Kidney epithelial cell (primary cell): ENCODE measurements around the gene ENTPD6. TPM values are rescaled to one million over a fixed set of nuclear protein-coding genes. Genes with fewer than 3 reads are reported as not detected.

Experiments used
- DNase-seq: peaks from one replicate; pipeline ENCODE4 v3.0.0-alpha.2; 2010; ENCODE audit warnings: low read depth
- H3K27me3 ChIP-seq: 2 replicates; pipeline ENCODE4 v1.6.0; 2011; ENCODE audit warnings: low read length; ENCODE audit not compliant: control insufficient read depth, insufficient read depth
- H3K36me3 ChIP-seq: 2 replicates; pipeline ENCODE4 v1.5.1; 2011; ENCODE audit warnings: low read length; ENCODE audit not compliant: control insufficient read depth, insufficient read depth
- H3K4me3 ChIP-seq: 2 replicates; pipeline ENCODE4 v1.5.1; 2011; ENCODE audit warnings: low read depth, mild to moderate bottlenecking, control low read depth, low read length
- total RNA-seq: library from RNA; depleted of rRNA; stranded (reverse); fragments of >200 nt; gene quantifications from 2 replicates; pipeline ENCODE4 v1.2.3, GENCODE V29; 2015
- TF ChIP-seq, protein P1 (sequence below): IDR thresholded peaks from 2 replicates; pipeline ENCODE4 v1.5.1; 2011; ENCODE audit warnings: mild to moderate bottlenecking, moderate library complexity, low read length, control low read depth, inconsistent platforms; ENCODE audit not compliant: insufficient read depth, poor library complexity, severe bottlenecking

Gene ENTPD6
- total RNA-seq, 1 donor from 2014 or later = 80.1 TPM

DNA sequence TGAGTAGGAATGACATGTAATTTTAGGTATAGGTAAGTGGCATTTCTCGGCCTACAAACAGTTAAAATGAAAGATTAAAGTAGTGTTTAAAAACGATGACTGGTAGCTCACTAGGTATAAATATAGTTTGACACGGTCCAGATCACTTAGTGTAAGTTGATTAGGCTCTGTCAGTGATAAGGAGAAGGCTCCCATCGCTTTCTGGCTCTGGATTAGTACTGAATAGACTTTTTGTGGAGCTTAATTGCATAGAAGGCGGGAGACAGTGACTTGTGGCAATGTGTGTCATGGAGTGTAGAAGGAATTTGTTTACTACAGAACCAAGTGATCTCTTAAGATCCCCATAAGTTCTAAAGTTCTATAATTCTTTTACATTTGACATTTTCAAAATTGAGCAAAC is 59.1 kb downstream of the ENTPD6 start:
- Histone ChIP-seq H3K4me3 (no peak overlapping the region), H3K27me3 (no peaks in the 10 kb centered on the region), H3K36me3 (no peaks in the 10 kb centered on the region)
- no peak for DNase-seq
- TF ChIP-seq, protein P1, sequence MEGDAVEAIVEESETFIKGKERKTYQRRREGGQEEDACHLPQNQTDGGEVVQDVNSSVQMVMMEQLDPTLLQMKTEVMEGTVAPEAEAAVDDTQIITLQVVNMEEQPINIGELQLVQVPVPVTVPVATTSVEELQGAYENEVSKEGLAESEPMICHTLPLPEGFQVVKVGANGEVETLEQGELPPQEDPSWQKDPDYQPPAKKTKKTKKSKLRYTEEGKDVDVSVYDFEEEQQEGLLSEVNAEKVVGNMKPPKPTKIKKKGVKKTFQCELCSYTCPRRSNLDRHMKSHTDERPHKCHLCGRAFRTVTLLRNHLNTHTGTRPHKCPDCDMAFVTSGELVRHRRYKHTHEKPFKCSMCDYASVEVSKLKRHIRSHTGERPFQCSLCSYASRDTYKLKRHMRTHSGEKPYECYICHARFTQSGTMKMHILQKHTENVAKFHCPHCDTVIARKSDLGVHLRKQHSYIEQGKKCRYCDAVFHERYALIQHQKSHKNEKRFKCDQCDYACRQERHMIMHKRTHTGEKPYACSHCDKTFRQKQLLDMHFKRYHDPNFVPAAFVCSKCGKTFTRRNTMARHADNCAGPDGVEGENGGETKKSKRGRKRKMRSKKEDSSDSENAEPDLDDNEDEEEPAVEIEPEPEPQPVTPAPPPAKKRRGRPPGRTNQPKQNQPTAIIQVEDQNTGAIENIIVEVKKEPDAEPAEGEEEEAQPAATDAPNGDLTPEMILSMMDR = no peak

DNA sequence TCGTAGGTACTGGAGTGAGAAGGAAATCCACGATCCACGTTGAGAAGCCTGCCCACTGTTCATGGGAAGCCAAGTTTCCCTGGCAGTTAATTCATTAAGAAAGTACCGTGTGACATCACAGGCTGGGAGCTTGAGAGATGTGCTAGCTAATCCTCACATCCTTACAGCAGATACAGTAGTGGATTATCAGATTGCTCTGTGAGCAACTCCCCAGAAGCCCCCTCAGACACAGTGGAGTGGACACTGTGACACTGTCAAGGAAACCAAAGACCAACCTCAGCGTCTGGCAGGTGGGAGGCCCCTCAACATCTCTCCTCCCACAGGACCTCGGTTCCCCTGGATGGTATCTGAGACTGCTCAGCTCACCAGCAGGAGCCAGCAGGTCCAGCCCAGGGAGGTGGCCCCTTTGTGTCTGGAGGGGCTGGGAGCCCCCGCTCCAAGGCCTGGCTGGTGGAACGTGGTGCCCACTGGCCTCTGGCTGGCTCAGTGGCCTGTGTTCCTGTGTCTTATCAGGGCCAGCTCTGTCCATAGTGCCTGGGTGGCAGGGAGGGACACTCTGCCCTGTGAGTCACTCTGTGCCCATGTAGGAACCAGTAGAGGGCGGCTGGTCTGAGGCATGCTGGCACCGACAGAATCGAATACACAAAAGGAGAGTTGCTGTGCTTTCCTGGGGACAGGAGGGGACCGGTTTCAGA is 59.6 kb downstream of the ENTPD6 start:
- TF ChIP-seq, protein P1 = peak; percentile 23
- no peak for DNase-seq
- Histone ChIP-seq H3K4me3 (no peak overlapping the region), H3K36me3 (no peaks in the 10 kb centered on the region), H3K27me3 (no peaks in the 10 kb centered on the region)

DNA sequence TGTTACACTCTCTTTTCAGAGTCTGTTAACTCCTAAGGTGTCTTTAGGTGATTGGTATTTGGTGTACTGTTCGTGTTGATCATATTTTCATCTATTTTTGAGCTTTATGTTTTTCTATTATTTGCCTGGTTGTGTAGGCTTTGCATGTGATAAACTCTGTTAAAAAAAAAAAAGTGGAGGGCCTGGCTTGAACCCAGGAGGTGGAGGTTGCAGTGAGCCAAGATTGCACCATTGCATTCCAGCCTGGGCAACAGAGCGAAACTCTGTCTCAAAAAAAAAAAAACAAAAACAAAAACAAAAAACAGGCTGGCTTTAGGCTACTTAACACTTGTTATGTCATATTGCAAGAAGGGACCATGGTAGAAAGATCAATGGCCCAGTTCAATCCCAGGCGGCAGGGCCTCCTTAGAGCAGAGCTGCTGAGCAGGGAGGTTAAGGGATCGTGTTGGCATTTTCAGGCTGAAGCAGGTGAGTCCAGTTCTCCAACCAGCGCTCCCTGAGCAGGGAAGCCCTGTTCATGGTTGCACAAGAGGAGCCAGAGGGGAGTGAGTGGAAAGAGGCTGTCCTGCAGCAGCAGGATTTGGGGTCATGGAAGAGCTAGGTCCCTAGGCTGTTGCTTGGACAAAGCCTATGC is 60.8 kb downstream of the ENTPD6 start:
- Histone ChIP-seq H3K4me3 (no peak overlapping the region), H3K27me3 (no peaks in the 10 kb centered on the region), H3K36me3 (peaks cover 1% of the 10 kb centered on the region)
- DNase-seq = no peak
- TF ChIP-seq, protein P1 = no peak

DNA sequence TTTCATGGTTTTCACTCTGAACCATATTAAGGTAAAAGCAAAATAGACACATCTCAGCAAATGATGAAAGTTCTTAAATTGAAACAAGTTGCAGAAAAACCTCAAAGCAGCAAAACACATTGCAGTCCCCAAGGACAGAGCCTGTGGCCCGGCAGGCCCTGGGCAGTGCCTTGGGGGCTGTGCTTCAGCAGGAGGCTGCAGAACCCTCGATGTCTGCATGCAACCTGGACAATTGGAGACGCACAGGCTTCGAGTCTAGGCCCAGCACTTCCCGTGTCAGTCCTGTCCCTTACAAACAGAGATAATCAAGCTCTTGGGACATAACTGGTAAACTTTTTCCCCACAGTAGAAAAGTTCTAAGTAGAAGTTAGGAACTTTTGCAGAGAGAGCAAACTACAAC is 61.6 kb downstream of the ENTPD6 start:
- Histone ChIP-seq H3K27me3 (no peaks in the 10 kb centered on the region), H3K36me3 (peaks cover 1% of the 10 kb centered on the region), H3K4me3 (no peak overlapping the region)
- no peak for DNase-seq
- TF ChIP-seq, protein P1 = no peak

DNA sequence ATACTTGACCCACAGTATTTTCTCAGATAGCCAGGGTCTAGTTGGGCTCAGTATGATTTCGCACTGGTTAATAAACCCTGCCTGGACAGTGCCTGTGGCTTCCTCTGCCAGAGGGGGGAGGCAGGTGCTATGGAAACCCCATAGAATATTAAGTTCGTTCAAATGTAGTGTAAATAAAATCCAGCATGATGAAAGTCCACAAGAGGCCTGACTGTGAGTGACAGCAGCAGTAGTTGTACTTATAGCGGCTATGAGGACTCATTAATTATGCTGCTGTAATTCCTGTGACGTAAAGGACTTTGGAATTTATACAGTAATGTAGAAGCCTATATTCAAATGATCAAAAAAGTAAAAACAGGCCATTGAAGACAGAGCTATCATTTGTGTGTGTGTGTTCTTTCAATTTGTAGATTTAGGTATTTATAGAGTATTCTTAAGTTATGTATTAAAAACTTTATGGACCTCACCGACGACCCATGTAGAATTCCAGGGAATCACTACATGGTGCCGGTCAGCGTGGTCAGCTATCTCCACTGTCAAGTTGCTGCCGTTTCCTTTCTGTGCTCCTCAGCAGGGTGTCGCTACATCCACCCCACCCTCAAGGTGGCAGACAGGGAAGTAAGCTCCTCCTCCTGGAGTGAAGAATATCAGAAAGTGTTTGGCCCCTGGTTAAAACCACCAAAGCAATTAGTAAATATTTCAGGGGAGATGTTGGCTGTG is 62.4 kb downstream of the ENTPD6 start:
- no peaks in the 10 kb centered on the region for H3K27me3 ChIP-seq
- TF ChIP-seq, protein P1 = no peak
- peaks cover 1% of the 10 kb centered on the region for H3K36me3 ChIP-seq
- DNase-seq = no peak
- H3K4me3 ChIP-seq = no peak overlapping the region

DNA sequence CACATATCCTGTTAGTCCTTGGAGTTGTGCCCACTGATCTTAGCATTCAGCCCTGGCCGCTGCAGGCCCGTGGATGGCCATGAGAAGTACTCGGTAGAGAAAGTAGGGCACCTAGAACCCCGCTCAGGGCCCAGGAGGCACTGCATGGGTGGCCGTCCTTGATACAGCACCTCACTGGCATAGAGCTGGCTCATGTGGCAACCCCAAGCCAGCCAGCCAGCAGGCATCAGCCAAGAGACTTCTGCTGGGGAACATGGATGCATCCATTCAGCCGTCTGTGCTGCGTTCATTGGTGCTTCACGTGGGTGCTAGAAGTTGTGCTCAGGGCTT is 62.9 kb downstream of the ENTPD6 start:
- TF ChIP-seq, protein P1 = no peak
- peaks cover 1% of the 10 kb centered on the region for H3K36me3 ChIP-seq
- H3K27me3 ChIP-seq = no peaks in the 10 kb centered on the region
- no peak for DNase-seq
- no peak overlapping the region for H3K4me3 ChIP-seq
